Panc1 (cell line): ENCODE measurements around the gene WDR7. TPM values are rescaled to one million over a fixed set of nuclear protein-coding genes. Genes with fewer than 3 reads are reported as not detected.

Experiments used
- ATAC-seq: fragments of 200-7000 bp; cut with Tn5 transposase; 2 replicates; pipeline ENCODE4 v1.9.1; 2020; ENCODE audit warnings: mild to moderate bottlenecking, moderate library complexity
- BruUV-seq: library from RNA; stranded (reverse); fragments of 400-500 nt; replicated peaks from 2 replicates; lab custom pipeline; 2021; lab: Mats Ljungman, UMichigan
- CTCF ChIA-PET: fragments of 300-600 bp; sonication (Branson Sonifier 250); formaldehyde crosslinking; loops from one replicate; lab custom pipeline; 2022; ENCODE audit warnings: antibody characterized with exemption; lab: Charles Lee
- POLR2A ChIA-PET: fragments of 300-600 bp; sonication (Branson Sonifier 250); formaldehyde crosslinking; loops from one replicate; lab custom pipeline; 2022; ENCODE audit warnings: antibody characterized with exemption; lab: Charles Lee
- DNase-seq: peaks from one replicate; pipeline ENCODE4 v3.0.0-alpha.2; 2010; ENCODE audit warnings: low read depth, low spot score
- H3K27ac ChIP-seq: 2 replicates; pipeline ENCODE4 v1.5.1; 2011; ENCODE audit warnings: mild to moderate bottlenecking, low read length, inconsistent platforms
- H3K27me3 ChIP-seq: fragments of 200-500 bp; sonication (Bioruptor generic); 2 replicates; pipeline ENCODE4 v1.6.0; 2014; ENCODE audit warnings: low read length, inconsistent platforms; ENCODE audit not compliant: control insufficient read depth, insufficient read depth
- H3K36me3 ChIP-seq: fragments of 200-500 bp; sonication (Bioruptor generic); 2 replicates; pipeline ENCODE4 v1.5.1; 2014; ENCODE audit warnings: inconsistent platforms, mild to moderate bottlenecking, low read length, moderate library complexity; ENCODE audit not compliant: control insufficient read depth, insufficient read depth
- H3K4me1 ChIP-seq: 2 replicates; pipeline ENCODE4 v1.5.1; 2011; ENCODE audit warnings: inconsistent platforms, mild to moderate bottlenecking, low read length, moderate library complexity; ENCODE audit not compliant: control insufficient read depth, insufficient read depth
- H3K4me3 ChIP-seq, 2 experiments: 2 replicates each; pipeline ENCODE4 v1.5.1; 2011 to 2012; ENCODE audit warnings: low read depth in 2 of 2, low read length in 2 of 2, mild to moderate bottlenecking in 2 of 2, inconsistent platforms in 1 of 2, moderate library complexity in 1 of 2
- H3K9me3 ChIP-seq: fragments of 200-500 bp; sonication (Bioruptor generic); 2 replicates; pipeline ENCODE4 v1.5.1; 2014; ENCODE audit warnings: low read depth, mild to moderate bottlenecking, inconsistent platforms, low read length, moderate library complexity; ENCODE audit not compliant: control insufficient read depth, insufficient read depth
- CTCF ChIP-seq: fragments of 450-650 bp; IDR thresholded peaks from 2 replicates; pipeline ENCODE4 v1.5.1; 2017; ENCODE audit warnings: mild to moderate bottlenecking
- POLR2AphosphoS5 ChIP-seq: IDR thresholded peaks from 2 replicates; pipeline ENCODE4 v1.6.1; 2012; ENCODE audit warnings: mild to moderate bottlenecking, low read depth, low read length, moderate library complexity
- REST ChIP-seq, 2 experiments: IDR thresholded peaks; 2 replicates each; pipeline ENCODE4 v1.6.1; 2011 to 2012; ENCODE audit warnings: low read depth in 2 of 2, control low read depth in 1 of 2, low read length in 1 of 2, mild to moderate bottlenecking in 1 of 2, moderate library complexity in 1 of 2; ENCODE audit not compliant: insufficient read depth in 1 of 2
- SIN3A ChIP-seq: IDR thresholded peaks from 2 replicates; pipeline ENCODE4 v1.6.1; 2012; ENCODE audit warnings: low read depth, mild to moderate bottlenecking, low read length, moderate library complexity, borderline replicate concordance; ENCODE audit not compliant: insufficient read depth
- TCF7L2 ChIP-seq: IDR thresholded peaks from 2 replicates; pipeline ENCODE4 v1.6.1; 2011; ENCODE audit warnings: mild to moderate bottlenecking, low read depth, low read length, inconsistent platforms
- in situ Hi-C: cut with HindIII; loops from 2 replicates; pipeline ENCODE4 v1.10.0; 2016; ENCODE audit warnings: low sequenced_read_pairs, low pct_unique_long_range_greater_than_20kb
- intact Hi-C: fragments of 100-400 bp; cut with micrococcal nuclease; formaldehyde crosslinking; loops from one replicate; pipeline ENCODE4 v1.10.0; 2022; ENCODE audit not compliant: unreplicated experiment
- total RNA-seq: library from RNA; stranded (reverse); gene quantifications from one replicate; pipeline ENCODE4 v1.2.1, GENCODE V29; 2021; ENCODE audit not compliant: unreplicated experiment

Gene WDR7
- total RNA-seq, 1 experiment from 2014 or later: 12.3 TPM

GRCh38 chr18:57023275-57023882, 372.2 kb downstream of the WDR7 start:
- BruUV-seq: no TSS peak
- POLR2A ChIA-PET: interaction anchor here (0.7 kb wide), 1 partner anchor 17 kb away, joined by 3 read pairs; no protein-coding TSS in a partner anchor
- no peak overlapping the region for H3K4me3 ChIP-seq
- no peaks in the 10 kb centered on the region for H3K4me1 ChIP-seq
- H3K27ac ChIP-seq: no peak overlapping the region
- H3K27me3 ChIP-seq: no peaks in the 10 kb centered on the region
- no peaks in the 10 kb centered on the region for H3K9me3 ChIP-seq
- CTCF ChIA-PET: no interaction called here
- no peaks in the 10 kb centered on the region for H3K36me3 ChIP-seq
- no peak for TF ChIP-seq CTCF
- TF ChIP-seq POLR2AphosphoS5: no peak
- TF ChIP-seq TCF7L2: no peak
- ATAC-seq (no peak), DNase-seq (no peak)
- in situ Hi-C loops: no loop called here
- intact Hi-C loops: no loop called here

GRCh38 chr18:57025540-57025939, 374.4 kb downstream of the WDR7 start:
- Histone ChIP-seq H3K9me3 (no peaks in the 10 kb centered on the region), H3K27me3 (no peaks in the 10 kb centered on the region), H3K36me3 (no peaks in the 10 kb centered on the region), H3K4me1 (no peaks in the 10 kb centered on the region), H3K27ac (no peak overlapping the region), H3K4me3 (no peak overlapping the region)
- no peak for TF ChIP-seq SIN3A
- TF ChIP-seq POLR2AphosphoS5: no peak
- no peak for TF ChIP-seq REST (IDR thresholded peaks at IDR 0.05; ENCODE audit: insufficient read depth in 1 of 2, low read depth in 2 of 2, low read length in 1 of 2)
- TF ChIP-seq TCF7L2: no peak
- no peak for TF ChIP-seq CTCF
- CTCF ChIA-PET: no interaction called here
- intact Hi-C loops (no loop called here), in situ Hi-C loops (no loop called here)
- no TSS peak for BruUV-seq
- no peak for DNase-seq
- ATAC-seq: no peak
- POLR2A ChIA-PET: no interaction called here
